ENCODE measurements around the gene TULP1.

TULP1 gene

GRCh38 chr6:35495258-35496035, 17.2 kb downstream of the TULP1 start:
- in situ Hi-C loops (cut with MboI; ENCODE audit: low pct_unique_long_range_greater_than_20kb, low sequenced_read_pairs, unreplicated experiment): no loop called here
- DNase-seq (ENCODE audit: low spot score): no peak
- TF ChIP-seq CTCF (IDR thresholded peaks at IDR 0.05; ENCODE audit: extremely low read depth, insufficient read depth, missing control alignments): no peak

GRCh38 chr6:35494161-35494563, 18.5 kb downstream of the TULP1 start:
- DNase-seq (ENCODE audit: low spot score): no peak
- in situ Hi-C loops (cut with MboI; ENCODE audit: low pct_unique_long_range_greater_than_20kb, low sequenced_read_pairs, unreplicated experiment): no loop called here
- TF ChIP-seq CTCF (IDR thresholded peaks at IDR 0.05; ENCODE audit: extremely low read depth, insufficient read depth, missing control alignments): no peak

- no peak for DNase-seq (ENCODE audit: low spot score)
- no peak for TF ChIP-seq CTCF (IDR thresholded peaks at IDR 0.05; ENCODE audit: extremely low read depth, insufficient read depth, missing control alignments)
- in situ Hi-C loops (cut with MboI; ENCODE audit: low pct_unique_long_range_greater_than_20kb, low sequenced_read_pairs, unreplicated experiment): no loop called here
Observed at GRCh38 chr6:35493307-35493983, 19.3 kb downstream of the TULP1 start.

DNA sequence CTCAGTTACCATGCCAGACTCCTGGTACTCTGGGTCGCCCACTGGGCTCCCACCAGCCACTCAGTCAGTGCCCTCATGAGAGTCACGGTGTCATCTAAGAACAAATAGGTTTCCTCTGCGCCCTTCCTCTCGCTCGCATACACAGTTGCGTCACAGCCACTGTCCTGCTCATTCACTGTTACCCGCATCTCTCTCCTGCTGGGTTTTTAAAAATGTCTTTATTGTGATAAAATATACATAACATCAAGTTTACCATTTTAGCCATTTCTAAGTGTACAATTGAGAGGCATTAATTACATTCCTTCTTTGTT, 19.8 kb downstream of the TULP1 start:
- no peak for DNase-seq (ENCODE audit: low spot score)
- TF ChIP-seq CTCF (IDR thresholded peaks at IDR 0.05; ENCODE audit: extremely low read depth, insufficient read depth, missing control alignments): no peak
- in situ Hi-C loops (cut with MboI; ENCODE audit: low pct_unique_long_range_greater_than_20kb, low sequenced_read_pairs, unreplicated experiment): no loop called here

- no peak for DNase-seq (ENCODE audit: low spot score)
- no peak for TF ChIP-seq CTCF (IDR thresholded peaks at IDR 0.05; ENCODE audit: extremely low read depth, insufficient read depth, missing control alignments)
- in situ Hi-C loops (cut with MboI; ENCODE audit: low pct_unique_long_range_greater_than_20kb, low sequenced_read_pairs, unreplicated experiment): no loop called here
Observed at GRCh38 chr6:35492258-35492973, 20.3 kb downstream of the TULP1 start.

DNA sequence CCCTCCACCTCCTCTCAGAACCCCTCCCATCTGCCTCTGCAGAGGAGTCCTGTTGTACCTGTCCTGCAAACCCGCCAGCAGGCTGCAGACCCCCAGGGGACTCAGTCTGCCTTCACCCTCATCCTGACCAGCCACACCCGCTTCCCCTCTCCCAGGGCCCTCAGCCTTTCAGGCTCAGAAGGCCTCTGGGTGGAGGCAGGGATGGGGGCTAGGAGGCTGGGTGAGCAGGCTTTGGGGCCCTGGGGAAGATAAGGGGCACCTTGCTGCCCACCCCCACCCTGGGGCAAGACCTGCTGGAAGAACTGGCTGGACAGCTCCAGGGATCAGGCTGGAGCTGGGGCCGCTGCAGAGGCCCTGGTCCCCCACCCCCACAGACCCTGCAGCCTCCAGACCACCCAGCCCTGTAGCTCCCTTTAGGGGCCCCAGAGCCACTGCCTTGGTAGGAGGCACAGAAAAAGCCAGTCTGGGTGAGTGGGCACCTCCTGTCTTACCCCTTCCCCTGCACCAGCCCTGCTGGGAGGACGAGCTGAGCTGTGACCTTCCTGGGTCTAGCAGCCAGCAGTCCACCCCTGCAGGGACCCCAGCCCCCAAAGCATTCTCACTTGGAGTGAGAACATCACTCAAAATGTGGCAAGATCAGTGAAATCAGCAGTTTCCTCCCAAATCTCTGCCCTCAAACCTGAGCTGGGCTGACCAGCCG, 21.0 kb downstream of the TULP1 start:
- in situ Hi-C loops (cut with MboI; ENCODE audit: low pct_unique_long_range_greater_than_20kb, low sequenced_read_pairs, unreplicated experiment): no loop called here
- DNase-seq (ENCODE audit: low spot score): no peak
- TF ChIP-seq CTCF (IDR thresholded peaks at IDR 0.05; ENCODE audit: extremely low read depth, insufficient read depth, missing control alignments): no peak

Measured in GM13977 (cell line).